Epithelial cell of esophagus (primary cell): ENCODE results near the gene CCDC14.

Source experiments
- DNase-seq: peaks from one replicate; pipeline ENCODE4 v3.0.0; 2010; ENCODE audit warnings: low read depth
- H3K4me3 ChIP-seq: 2 replicates; pipeline ENCODE4 v1.5.1; 2011; ENCODE audit warnings: mild to moderate bottlenecking, low read length, control low read depth
- CTCF ChIP-seq: IDR thresholded peaks from 2 replicates; pipeline ENCODE4 v1.5.1; 2011; ENCODE audit warnings: low read depth, mild to moderate bottlenecking, low read length, control low read depth, inconsistent platforms; ENCODE audit not compliant: insufficient read depth; ENCODE audit errors: missing control alignments

The CCDC14 gene

GRCh38 chr3:123884993-123885392 is 76.0 kb downstream of the CCDC14 start:
- H3K4me3 ChIP-seq, result no peak overlapping the region
- TF ChIP-seq CTCF, result no peak
- no peak for DNase-seq

GRCh38 chr3:123884203-123884831 is 76.7 kb downstream of the CCDC14 start, which contains the start of gene MYLK:
Gene MYLK (minus strand): TSS chr3:123884332. CDS start chr3:123793841, 90,491 bp downstream.
- H3K4me3 ChIP-seq, result peak within 1 kb of the TSS; percentile 26
- TF ChIP-seq CTCF, result no peak
- DNase-seq, result peak; percentile 71

- TF ChIP-seq CTCF, result no peak
- peak overlapping the region; percentile 22 for H3K4me3 ChIP-seq
- DNase-seq, result no peak
Measured at GRCh38 chr3:123883701-123884202, 77.3 kb downstream of the CCDC14 start.

- no peak overlapping the region for H3K4me3 ChIP-seq
- no peak for TF ChIP-seq CTCF
- no peak for DNase-seq
Measured at GRCh38 chr3:123883111-123883510, 77.9 kb downstream of the CCDC14 start.

GRCh38 chr3:123881771-123882170 is 79.3 kb downstream of the CCDC14 start:
- no peak for TF ChIP-seq CTCF
- H3K4me3 ChIP-seq, result no peak overlapping the region
- no peak for DNase-seq

GRCh38 chr3:123880998-123881561 is 79.9 kb downstream of the CCDC14 start:
- no peak overlapping the region for H3K4me3 ChIP-seq
- TF ChIP-seq CTCF, result peak; percentile 51
- DNase-seq, result peak; percentile 42
